K562 (cell line): Measurements from ENCODE around the gene RASIP1. TPM values are rescaled to one million over a fixed set of nuclear protein-coding genes. Genes with fewer than 3 reads are reported as not detected.
A peak's percentile ranks its signal among the peaks of the same experiment; 100 is the strongest.

ENCODE experiments used
- BRD9 ChIP-seq: fragments of 450-650 bp; IDR thresholded peaks from 2 replicates; pipeline ENCODE4 v1.6.1; 2018; ENCODE audit warnings: low read depth; ENCODE audit not compliant: partially characterized antibody
- CAMTA2 ChIP-seq: fragments of 250-450 bp; sonication (Bioruptor Pico); conservative IDR thresholded peaks from 2 replicates; pipeline ENCODE4 v1.5.1; 2022
- FIP1L1 ChIP-seq: fragments of 200-400 bp; formaldehyde crosslinking; IDR thresholded peaks from 2 replicates; pipeline ENCODE4 v1.6.1; 2018; ENCODE audit warnings: mild to moderate bottlenecking, low read depth, low read length; ENCODE audit not compliant: poor library complexity, severe bottlenecking
- FOXA1 ChIP-seq: fragments of 450-650 bp; IDR thresholded peaks from 2 replicates; pipeline ENCODE4 v1.6.1; 2016; ENCODE audit warnings: mild to moderate bottlenecking, borderline replicate concordance
- FOXM1 ChIP-seq, 2 experiments: fragments of 450-650 bp in 1 of 2; sonication (generic) in 1 of 2; formaldehyde crosslinking in 1 of 2; IDR thresholded peaks; 2 replicates each; pipeline versions ENCODE4 v1.6.1 to v1.9.0; 2017 to 2022; ENCODE audit warnings: low read depth in 2 of 2, mild to moderate bottlenecking in 2 of 2, missing genetic modification reagents in 1 of 2, moderate library complexity in 1 of 2
- HEY1 ChIP-seq: fragments of 250-450 bp; sonication (Bioruptor Pico); IDR thresholded peaks from 2 replicates; pipeline ENCODE4 v1.5.0; 2020; ENCODE audit warnings: mild to moderate bottlenecking, moderate library complexity, borderline replicate concordance
- ID3 ChIP-seq, 2 experiments: fragments of 250-450 bp in 1 of 2; fragments of 450-650 bp in 1 of 2; sonication (Bioruptor Pico) in 1 of 2; IDR thresholded peaks; 2 replicates each; pipeline versions ENCODE4 v1.6.1 to v1.8.0; 2016 to 2021; ENCODE audit warnings: mild to moderate bottlenecking in 2 of 2, moderate library complexity in 2 of 2, missing compliant biosample characterization in 1 of 2, missing genetic modification characterization in 1 of 2
- IFI16 ChIP-seq: fragments of 250-450 bp; sonication (Bioruptor Pico); IDR thresholded peaks from 2 replicates; pipeline ENCODE4 v2.1.2; 2022; ENCODE audit warnings: mild to moderate bottlenecking, inconsistent platforms
- JUN ChIP-seq, 2 experiments: sonication (generic) in 1 of 2; formaldehyde crosslinking in 1 of 2; IDR thresholded peaks; 2 replicates each; pipeline versions ENCODE4 v1.6.1 to v1.8.0; 2012 to 2022; ENCODE audit warnings: borderline replicate concordance in 2 of 2, mild to moderate bottlenecking in 2 of 2, improper control_type of control experiment in 1 of 2, low read depth in 1 of 2, low read length in 1 of 2, missing genetic modification reagents in 1 of 2
- KLF1 ChIP-seq: fragments of 450-650 bp; IDR thresholded peaks from 2 replicates; pipeline ENCODE4 v1.6.1; 2016; ENCODE audit warnings: missing genetic modification characterization, missing compliant biosample characterization
- NBN ChIP-seq: fragments of 450-650 bp; IDR thresholded peaks from 2 replicates; pipeline ENCODE4 v1.6.1; 2016; ENCODE audit warnings: low read depth, mild to moderate bottlenecking
- THAP12 ChIP-seq: fragments of 250-450 bp; sonication (Bioruptor Pico); IDR thresholded peaks from 2 replicates; pipeline ENCODE4 v1.9.0; 2021; ENCODE audit warnings: mild to moderate bottlenecking, inconsistent platforms
- THRA ChIP-seq: fragments of 450-650 bp; IDR thresholded peaks from 2 replicates; pipeline ENCODE4 v1.6.1; 2017; ENCODE audit warnings: mild to moderate bottlenecking, moderate library complexity
- TRIM28 ChIP-seq: fragments of 450-650 bp; IDR thresholded peaks from 2 replicates; pipeline ENCODE4 v1.6.1; 2017
- ZBTB12 ChIP-seq: fragments of 250-450 bp; sonication (Bioruptor Pico); IDR thresholded peaks from 2 replicates; pipeline ENCODE4 v1.4.0; 2020
- ZBTB2 ChIP-seq: fragments of 450-650 bp; IDR thresholded peaks from 2 replicates; pipeline ENCODE4 v1.6.1; 2016; ENCODE audit warnings: antibody characterized with exemption
- ZBTB33 ChIP-seq: sonication (generic); formaldehyde crosslinking; IDR thresholded peaks from 2 replicates; pipeline ENCODE4 v1.8.1; 2023; ENCODE audit warnings: mild to moderate bottlenecking, missing genetic modification reagents
- ZNF146 ChIP-seq: IDR thresholded peaks from one replicate; pipeline ENCODE4 v1.6.1; 2018; ENCODE audit warnings: missing compliant biosample characterization; ENCODE audit not compliant: unreplicated experiment
- ZNF408 ChIP-seq: fragments of 250-450 bp; sonication (Bioruptor Pico); IDR thresholded peaks from 2 replicates; pipeline ENCODE4 v1.4.0; 2020; ENCODE audit warnings: low read depth, mild to moderate bottlenecking, moderate library complexity
- ZNF695 ChIP-seq: fragments of 450-650 bp; formaldehyde crosslinking; IDR thresholded peaks from 2 replicates; pipeline ENCODE4 v1.4.0; 2020; ENCODE audit warnings: mild to moderate bottlenecking, moderate library complexity
- polyA plus RNA-seq, 8 experiments: library from polyadenylated mRNA; depleted of rRNA in 4 of 8; stranded (reverse) in 5 of 8; unstranded in 3 of 8; fragments of >200 nt; fragmentation: Nextera tagmentation in 2 of 8; fragmentation: Illumina TruSeq in 1 of 8; extraction: Ambion mirVana in 2 of 8; extraction: Trizol in 1 of 8; gene quantifications; 2 replicates each; pipeline versions ENCODE4 v1.2.1 to v1.2.3, GENCODE V29; 2011 to 2014; ENCODE audit warnings: inconsistent platforms in 1 of 8, missing spikeins in 1 of 8
- total RNA-seq, 7 experiments: library from RNA; depleted of rRNA in 6 of 7; stranded (reverse); fragments of >200 nt in 6 of 7; fragmentation: Illumina TruSeq in 2 of 7; extraction: Trizol in 2 of 7; gene quantifications; 2 replicates each; pipeline versions ENCODE4 v1.2.1 to v1.2.3, GENCODE V29; 2011 to 2021; ENCODE audit warnings: low replicate concordance in 1 of 7

Gene RASIP1
- total and polyA plus RNA-seq, 9 of the 15 experiments (the other 6 are each of a cell fraction or from before 2014, with no cell fraction given) = 0.20 to 4.7 (median 1.5) TPM

GRCh38 chr19:48681127-48681470 lies 59.3 kb downstream of the RASIP1 start (continued):
- TF ChIP-seq ID3 (CRISPR knock-in tag; IDR thresholded peaks at IDR 0.05) = no peak
- no peak for TF ChIP-seq ID3 (tag; IDR thresholded peaks at IDR 0.05)
- TF ChIP-seq FOXM1 (IDR thresholded peaks at IDR 0.05; ENCODE audit: low read depth) = no peak
- no peak for TF ChIP-seq FOXM1 (CRISPR knock-in tag; IDR thresholded peaks at IDR 0.05; ENCODE audit: low read depth)
- TF ChIP-seq IFI16 (CRISPR knock-in tag) = no peak
- TF ChIP-seq JUN (IDR thresholded peaks at IDR 0.05; ENCODE audit: borderline replicate concordance, low read depth, low read length) = no peak
- TF ChIP-seq JUN (CRISPR knock-in tag; IDR thresholded peaks at IDR 0.05; ENCODE audit: borderline replicate concordance) = no peak
- TF ChIP-seq BRD9 = no peak
- no peak for TF ChIP-seq CAMTA2 (CRISPR knock-in tag)
- TF ChIP-seq ZNF695 (CRISPR knock-in tag) = no peak
- TF ChIP-seq KLF1 (tag) = no peak
- no peak for TF ChIP-seq HEY1 (CRISPR knock-in tag)
- TF ChIP-seq FIP1L1 = no peak
- TF ChIP-seq THAP12 (CRISPR knock-in tag) = no peak
- TF ChIP-seq ZBTB12 (CRISPR knock-in tag) = no peak
- TF ChIP-seq TRIM28 = no peak
- no peak for TF ChIP-seq ZNF146 (CRISPR knock-in tag)
- TF ChIP-seq THRA = no peak
- no peak for TF ChIP-seq NBN
- TF ChIP-seq ZBTB33 (CRISPR knock-in tag) = 0 out of 2 replicates have a peak, but pooled peaks have one; percentile 12
- TF ChIP-seq ZNF408 (CRISPR knock-in tag) = no peak
- no peak for TF ChIP-seq ZBTB2
- no peak for TF ChIP-seq FOXA1
